HG03066 (cell line): ENCODE measurements around the gene ERVFRD-1.
A peak's percentile ranks its signal among the peaks of the same experiment; 100 is the strongest.
"Not testable (repeated sequence)": the region's sequence is repeated elsewhere in the genome, so short reads cannot be mapped to it uniquely, and the experiment has no call there.

ENCODE experiments used
- ATAC-seq: cut with Tn5 transposase; IDR thresholded peaks from one replicate; pipeline ENCODE4 v1.9.1; 2021; ENCODE audit warnings: low read depth; ENCODE audit not compliant: unreplicated experiment

Gene ERVFRD-1

DNA sequence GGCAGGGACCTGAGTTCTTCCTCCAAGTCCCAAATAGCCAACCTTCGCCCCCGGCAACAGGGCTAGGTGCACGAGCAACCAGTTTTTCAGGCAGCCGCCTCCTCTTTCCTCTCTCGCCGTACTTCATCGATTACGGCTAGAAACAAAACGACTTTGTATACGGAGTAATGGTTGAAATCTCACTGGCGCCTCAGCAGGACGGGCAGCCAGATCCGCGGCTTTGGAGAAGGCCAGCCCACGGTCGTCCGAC, 18.2 kb downstream of the ERVFRD-1 start:
- peak; percentile 15 for ATAC-seq

DNA sequence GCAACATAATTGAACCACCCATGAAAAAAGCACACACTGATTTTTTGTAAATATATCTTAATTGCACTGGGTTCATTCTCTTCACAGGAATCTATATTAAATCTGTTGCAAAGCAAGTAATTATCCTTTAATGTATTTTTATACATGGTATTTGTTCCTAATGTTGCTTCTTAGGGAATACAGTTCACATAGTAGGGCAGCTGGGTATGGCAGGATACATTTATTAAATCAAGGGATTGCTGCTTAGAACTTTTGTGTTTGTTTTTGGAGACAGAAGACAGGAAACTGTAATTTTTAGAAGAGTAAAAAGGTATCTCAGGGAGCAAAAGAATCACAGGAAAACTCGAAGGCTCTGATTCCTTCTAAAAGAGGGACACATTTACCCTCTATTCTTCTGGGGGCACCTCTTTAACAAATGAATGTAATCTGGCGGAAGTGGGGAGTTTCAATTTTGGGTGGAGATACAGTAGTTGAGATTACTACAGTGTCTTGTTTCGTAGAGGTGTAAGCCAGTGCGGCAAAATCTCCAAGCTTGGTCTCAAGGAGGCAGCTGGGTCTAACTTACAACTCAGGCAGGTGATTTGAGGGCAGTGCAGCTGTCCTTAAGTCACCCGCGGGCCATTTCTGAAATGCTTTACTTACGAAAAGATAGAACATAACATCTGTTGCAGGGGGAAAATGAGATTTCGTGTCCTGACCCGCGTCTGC, 18.7 kb downstream of the ERVFRD-1 start:
- ATAC-seq: peak; percentile 33

DNA sequence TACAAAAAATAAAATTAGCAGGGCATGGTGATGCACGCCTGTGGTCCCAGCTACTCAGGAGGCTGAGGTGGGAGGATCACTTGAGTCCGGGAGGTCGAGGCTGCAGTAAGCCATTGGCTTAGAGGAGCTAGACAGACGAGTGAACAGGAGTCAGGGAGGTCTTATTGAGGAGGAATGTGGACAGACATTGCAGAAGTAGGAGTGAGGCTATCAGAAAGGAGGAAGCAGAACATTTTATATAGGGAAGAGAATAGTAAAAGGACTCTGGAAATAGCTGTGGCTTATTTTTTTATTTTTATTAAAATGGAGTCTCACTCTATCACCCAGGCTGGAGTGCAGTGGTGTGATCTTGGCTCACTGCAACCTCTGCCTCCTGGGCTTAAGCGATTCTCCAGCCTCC, 20.4 kb downstream of the ERVFRD-1 start:
- not testable (repeated sequence) for ATAC-seq

DNA sequence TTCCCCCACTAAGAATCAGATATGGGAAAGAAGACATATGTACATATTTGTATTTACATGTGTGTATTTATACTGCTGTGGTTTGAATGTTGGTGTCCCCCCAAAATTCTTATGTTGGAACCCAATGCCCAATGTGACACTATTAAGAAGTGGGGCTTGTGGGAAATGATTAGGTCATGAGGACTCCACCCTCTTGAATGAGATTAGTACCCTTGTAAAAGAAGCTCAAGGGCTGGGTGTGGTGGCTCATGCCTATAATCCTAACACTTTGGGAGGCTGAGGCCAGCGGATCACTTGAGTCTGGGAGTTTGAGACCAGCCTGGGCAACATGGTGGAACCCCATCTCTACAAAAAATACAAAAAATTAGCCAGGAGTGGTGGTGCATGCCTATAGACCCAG, 21.8 kb downstream of the ERVFRD-1 start:
- no peak for ATAC-seq

DNA sequence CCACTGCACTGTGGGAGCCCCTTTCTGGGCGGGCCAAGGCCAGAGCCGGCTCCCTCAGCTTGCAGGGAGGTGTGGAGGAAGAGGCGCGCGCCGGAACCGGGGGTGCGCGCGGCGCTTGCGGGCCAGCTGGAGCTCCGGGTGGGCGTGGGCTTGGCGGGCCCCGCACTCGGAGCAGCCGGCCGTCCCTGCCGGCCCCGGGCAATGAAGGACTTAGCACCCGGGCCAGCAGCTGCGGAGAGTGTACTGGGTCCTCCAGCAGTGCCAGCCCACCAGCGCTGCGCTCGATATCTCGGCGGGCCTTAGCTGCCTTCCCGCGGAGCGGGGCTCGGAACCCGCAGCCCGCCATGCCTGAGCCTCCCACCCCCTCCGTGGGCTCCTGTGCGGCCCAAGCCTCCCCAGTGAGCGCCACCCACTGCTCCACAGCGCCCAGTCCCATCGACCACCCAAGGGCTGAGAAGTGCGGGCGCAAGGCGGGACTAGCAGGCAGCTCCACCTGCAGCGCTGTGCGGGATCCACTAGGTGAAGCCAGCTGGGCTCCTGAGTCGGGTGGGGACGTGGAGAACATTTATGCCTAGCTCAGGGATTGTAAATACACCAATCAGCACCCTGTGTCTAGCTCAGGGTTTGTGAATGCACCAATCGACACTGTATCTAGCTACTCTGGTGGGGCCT, 24.2 kb downstream of the ERVFRD-1 start:
- not testable (repeated sequence) for ATAC-seq

DNA sequence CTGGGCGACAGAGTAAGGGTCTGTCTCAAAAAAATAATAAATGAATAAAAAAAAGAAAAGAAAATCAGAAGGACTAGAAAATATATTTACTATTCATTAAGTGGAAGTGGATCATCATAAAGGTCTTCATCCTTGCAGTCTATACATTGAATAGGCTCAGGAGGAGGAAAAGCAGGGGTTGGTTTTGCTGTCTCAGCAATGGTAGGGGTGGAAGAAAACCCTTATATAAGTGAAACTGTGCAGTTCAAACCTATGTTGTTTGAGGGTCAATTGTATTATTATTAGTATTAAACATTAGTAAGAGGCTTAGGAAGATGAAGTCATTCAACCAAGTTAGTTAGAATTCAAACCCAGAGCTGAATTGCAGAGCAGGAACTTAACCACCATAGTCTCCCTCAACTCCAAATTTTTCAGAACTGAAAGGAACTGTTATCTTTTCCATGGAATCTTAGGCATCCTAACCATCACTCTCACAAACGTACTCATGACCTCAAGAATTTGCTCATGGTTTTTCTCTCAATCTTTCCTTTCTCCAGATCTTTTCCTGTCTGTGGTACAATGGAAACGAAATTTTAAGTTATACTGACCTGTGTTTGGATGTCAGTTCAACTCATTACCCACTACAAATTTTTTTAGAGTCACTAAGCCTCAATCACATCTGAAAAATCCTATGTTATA, 25.6 kb downstream of the ERVFRD-1 start:
- no peak for ATAC-seq

DNA sequence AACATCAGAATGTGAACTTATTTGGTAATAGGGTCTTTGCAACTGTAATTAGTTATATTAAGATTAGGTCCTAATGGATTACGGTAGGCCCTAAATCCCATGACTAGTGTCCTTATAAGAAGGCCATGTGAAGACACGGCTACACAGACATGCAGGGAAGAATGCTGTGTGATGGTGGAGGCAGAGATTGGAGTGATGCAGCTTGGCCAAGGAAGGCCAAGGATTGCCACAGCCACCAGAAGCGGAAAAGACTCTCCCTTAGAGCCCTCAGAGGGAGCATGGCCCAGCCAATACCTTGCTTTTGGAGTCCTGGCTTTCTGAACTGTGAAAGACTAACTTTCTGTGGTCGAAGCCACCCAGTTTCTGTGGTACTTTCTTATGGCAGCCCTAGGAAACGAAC, 27.6 kb downstream of the ERVFRD-1 start:
- no peak for ATAC-seq

DNA sequence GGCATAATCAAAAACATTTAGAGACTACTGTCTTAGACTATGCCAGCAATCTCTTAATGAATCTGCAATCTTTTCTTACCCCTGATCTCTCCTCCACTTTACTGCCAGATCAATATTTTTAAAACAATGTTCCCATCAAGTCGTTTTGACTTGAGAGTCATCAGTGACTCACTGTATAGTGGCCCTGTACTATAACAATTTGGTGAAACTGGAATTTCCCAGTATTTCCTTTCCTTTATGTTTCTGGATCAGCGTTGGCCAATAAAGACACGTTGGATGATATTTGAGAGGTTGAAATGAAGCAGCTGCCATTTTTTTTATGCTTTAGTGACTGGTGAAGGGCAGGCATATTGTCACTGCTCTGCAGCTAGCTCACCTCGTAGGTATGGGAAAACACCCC, 28.0 kb downstream of the ERVFRD-1 start:
- ATAC-seq: no peak

DNA sequence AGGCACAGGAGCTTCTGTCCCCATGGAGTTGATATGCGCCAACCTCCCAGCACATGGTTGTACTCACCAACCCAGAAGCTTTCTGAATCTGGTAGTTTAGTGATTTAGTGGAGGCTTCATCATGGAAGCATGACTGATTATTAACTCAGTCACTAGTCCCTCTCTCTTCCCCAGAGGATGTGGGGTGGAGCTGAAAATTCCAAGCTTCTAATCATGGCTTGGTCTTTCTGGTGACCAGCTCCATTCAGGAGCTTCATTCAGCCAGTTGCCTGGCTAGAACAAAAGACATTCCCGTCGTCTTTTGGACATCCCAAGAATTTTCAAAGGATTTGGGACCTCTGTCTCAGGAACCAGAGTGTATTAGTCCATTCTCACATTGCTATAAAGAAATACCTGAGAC, 31.2 kb downstream of the ERVFRD-1 start:
- ATAC-seq: no peak

DNA sequence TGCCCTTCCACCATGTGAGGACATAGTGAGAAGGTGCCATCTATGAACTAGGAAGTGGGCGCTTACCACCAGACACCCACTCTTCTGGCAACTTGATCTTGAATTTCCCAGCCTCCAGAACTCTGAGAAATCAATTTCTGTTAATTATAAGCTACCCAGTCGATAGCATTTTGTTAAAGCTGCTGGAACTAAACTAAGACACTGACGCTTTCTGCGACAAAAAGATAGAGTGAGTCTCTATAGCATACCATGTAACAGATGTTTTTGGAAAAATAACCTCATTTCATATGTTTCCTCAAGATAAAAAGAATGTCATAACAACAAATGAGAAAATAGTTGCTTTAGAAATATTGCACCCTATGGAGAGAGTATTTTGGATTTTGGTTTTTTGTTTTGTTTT, 33.3 kb downstream of the ERVFRD-1 start:
- ATAC-seq: no peak

DNA sequence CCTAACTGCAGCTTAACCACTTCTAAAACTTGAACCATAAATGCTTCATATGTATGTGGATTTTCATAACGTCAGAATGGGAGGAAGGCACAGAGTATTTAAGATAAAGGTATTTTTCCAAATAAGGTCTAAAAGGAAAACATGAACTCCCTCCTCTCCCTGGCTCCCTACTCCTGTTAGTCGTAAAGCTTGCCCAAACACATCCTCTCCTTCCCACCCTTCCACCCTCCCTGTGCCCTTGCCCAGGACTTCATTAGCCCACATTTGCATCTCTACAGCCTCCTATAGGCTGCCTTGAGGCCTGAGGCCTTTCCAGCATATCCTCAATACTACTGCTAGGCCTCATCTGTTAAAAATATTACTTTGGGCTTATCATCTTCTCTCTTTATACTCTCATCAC, 35.0 kb downstream of the ERVFRD-1 start:
- ATAC-seq: no peak

DNA sequence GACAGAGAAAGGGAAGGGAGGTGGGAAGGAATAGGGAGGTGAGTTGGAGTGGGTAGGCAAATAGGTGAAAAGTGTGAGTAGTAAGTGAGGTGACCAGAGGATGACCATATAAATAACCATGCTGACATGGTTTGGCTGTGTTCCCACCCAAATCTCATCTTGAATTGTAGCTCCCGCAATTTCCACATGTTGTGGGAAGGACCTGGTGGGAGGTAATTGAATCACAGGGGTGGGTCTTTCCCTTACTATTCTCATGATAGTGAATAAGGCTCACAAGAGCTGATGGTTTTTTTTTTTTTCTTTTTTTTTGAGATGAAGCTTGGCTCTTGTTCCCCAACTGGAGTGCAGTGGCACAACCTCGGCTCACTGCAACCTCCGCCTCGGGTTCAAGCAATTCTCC, 39.4 kb downstream of the ERVFRD-1 start:
- ATAC-seq: no peak

DNA sequence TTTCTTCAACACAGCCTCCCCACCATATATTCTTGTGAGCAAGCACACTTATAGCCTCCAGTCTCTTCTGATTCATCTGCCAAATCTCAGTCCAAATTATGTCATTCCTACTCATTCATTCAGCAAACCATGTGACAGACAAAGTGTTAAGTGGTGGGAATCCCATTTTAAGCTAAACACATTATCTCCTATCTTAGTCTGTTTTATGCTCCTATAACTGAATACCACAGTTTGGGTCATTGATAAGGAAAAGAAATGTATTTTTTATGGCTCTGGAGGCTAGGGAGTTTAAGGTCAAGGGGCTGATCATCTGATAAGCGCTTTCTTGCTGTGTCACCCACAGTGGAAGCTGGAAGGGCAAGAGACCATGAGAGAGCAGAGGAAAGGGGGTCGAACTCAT, 41.8 kb downstream of the ERVFRD-1 start:
- no peak for ATAC-seq

DNA sequence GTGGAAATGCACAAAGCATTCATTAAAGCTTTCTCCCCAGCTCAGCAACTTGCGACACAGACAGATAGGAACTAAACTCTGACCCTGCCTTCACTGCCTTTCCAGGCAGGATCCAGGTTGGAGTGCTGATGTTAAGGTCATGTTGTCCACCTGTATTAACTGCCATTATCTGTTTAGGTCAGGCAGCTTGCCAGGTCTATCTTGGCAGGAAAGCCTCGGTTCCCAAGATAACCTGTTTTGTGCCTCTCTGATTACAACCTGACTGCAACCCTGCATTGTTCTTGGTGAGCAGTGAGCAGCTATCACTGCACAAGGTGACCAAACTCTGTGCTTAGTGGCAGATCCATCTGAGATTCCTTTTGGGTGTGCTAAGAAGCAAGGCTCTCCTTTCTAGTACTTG, 44.2 kb downstream of the ERVFRD-1 start:
- no peak for ATAC-seq

DNA sequence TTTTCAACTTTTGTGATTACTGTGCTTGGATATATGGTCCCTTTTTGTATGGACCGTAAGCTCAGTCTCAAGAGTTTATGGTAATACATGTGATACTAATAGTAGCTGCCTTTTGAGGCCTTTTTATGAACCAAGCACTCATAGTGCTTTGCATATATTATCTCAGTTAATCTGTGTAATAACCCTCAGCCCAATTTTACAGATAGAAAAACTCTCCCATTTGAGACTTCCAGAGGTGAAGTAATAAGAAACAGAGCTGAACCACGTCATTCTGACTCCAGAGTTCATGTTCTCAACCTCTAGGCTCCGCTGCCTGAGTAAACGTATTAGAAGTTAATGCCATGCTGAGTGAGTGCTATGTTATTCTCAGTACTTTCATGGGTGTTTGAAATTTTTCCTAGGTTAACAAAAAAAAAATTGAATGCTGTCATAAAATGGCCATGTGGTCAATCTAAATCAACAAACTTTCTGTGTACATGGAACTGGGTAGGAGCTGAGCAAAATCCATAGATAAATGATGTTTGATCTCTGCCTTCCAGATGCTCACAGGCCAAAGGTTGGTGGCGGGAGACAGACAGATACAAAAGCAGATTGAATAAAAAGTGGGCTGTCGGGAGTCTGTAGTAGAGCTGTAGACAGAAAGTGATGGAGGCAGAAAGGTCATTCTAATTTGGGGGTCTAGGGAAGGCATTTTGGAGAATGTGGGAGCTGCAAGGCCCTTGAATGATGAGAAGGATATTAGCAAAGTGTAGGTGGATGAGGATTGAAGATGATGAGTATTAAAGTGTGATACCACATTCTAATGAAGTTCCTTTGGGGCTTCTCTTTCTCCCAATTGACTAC, 44.8 kb downstream of the ERVFRD-1 start:
- no peak for ATAC-seq

DNA sequence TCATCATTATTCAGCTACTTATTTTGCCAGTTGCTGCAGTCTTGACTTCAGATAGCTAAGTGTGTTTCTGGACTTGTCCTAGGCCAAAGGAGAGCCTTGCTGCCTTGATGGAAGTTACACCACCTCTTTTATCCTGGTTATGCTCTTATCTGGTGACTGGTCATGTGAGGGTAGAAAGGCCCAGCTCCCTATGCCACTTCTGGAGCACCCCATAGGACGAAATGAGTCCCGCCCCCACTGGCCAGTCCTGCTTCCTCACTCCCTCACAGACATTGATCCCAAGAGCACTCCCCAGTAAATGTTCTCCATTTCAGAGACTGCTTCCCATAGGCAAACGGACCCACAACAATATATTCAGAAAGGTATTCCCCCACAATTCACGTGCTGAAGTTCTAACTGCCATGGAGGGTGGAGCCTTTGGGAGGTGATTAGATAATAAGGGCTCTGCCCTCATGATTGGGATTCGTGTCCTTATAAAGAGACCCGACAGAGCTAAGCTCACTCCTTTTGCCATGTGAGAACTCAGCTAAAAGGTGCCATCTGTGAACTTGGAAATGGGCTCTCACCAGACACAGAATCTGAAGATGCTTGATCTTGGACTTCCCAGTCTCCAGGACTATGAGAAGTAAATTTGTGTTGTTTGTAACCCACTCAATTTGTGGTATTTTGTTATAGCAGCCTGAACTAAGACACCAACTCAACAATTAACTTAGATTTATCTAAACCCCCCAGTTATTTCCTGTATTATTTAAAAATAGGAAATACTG, 45.9 kb downstream of the ERVFRD-1 start:
- no peak for ATAC-seq

DNA sequence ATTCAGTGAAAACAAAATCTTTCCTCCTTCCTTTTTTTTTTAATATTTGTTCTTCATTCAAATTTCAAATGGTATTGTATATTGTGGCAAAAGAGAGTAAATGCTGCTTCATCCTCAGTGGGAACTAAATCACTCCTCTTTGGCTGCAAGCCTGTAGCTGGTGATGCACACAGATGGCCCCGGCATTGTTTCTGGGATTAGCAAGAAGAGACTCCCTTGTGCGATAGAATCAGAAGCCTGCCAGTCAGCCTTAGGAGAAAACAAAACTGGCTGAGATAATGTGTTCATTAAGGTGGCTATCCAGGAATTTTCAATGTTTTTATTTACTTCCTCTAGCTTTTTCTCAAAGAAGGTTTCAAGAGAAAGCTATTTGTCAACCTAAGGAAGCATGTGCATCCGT, 46.7 kb downstream of the ERVFRD-1 start:
- ATAC-seq: no peak

DNA sequence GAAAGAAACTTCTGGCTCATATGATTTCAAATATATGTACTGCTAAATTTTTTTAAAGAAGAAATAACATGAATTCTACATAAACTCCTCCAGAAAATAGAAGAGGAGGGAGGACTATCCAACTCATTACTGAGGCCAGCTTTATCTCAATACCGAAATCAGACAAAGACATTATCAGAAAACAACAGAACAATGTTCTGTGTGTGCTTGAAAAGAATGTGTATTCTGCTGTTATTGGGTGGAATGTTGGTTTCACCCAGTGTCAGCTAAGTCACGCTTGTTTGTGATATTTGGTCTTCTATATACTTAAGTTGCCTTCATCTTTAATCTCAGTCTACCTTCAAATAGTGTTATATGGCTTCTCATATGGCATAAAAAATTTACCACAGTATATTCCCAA, 48.8 kb downstream of the ERVFRD-1 start:
- no peak for ATAC-seq

DNA sequence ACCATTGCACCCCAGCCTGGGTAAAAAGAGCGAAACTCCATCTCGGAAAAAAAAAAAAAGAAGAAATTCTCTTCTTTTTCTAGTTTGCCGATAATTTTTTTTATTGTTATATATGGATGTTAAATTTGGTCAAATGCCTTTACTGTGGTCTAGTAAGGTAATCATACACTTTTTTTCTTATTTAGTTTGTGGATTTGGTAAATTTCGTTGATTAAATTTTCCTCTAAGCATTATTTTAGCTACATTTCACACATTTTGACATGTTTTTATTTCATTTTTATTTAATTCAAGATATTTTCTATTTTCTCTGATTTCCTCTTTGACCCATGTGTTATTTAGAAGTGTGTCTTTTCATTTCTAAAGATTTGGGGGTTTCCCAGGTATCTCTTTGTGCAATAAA, 49.4 kb downstream of the ERVFRD-1 start:
- no peak for ATAC-seq

DNA sequence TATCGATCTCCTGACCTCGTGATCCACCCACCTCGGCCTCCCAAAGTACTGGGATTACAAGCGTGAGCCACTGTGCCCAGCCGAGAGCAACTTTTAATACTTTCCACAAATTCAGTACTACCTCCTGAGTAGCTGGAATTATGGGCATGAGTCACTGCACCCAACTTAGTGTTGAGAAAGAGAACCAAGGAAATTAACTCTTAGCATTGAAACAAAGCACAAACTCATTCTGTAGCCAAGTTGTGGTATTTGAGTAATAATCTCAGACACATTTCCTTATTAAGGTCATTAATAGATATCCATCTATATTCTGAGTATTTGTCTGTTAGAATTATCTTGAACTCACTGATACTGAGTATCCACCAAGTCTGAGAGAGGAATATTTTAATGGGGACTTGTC, 53.1 kb downstream of the ERVFRD-1 start:
- no peak for ATAC-seq

DNA sequence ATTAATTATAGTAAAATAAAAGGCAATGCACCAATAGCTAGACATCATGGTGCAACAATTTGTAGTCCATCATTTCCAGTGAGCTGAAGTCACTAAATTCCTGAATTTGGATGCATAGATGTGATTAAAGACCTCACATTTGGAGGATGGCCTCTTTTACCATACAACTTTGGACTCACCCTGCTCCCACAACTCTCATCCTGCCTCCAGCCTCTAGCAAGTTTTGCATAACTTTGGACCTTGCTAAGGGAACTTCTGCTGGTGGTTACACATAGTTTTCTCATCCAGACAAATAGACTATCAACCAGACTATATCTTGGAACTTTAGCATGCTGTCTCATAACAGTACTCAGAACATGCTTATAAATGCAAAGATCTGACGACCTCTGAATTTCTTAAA, 54.7 kb downstream of the ERVFRD-1 start:
- no peak for ATAC-seq
